Mesenchymal stem cell (in vitro differentiated cells and primary cell): ENCODE results near the gene AKR1D1.
A peak's percentile ranks its signal among the peaks of the same experiment; 100 is the strongest.
"Not testable (repeated sequence)": the region's sequence is repeated elsewhere in the genome, so short reads cannot be mapped to it uniquely, and the experiment has no call there.

Experiments
- DNase-seq: peaks from one replicate; pipeline ENCODE4 v3.0.0-alpha.2; 2013
- H2AFZ ChIP-seq: one replicate; pipeline ENCODE4 v1.6.1; 2013; ENCODE audit warnings: low read depth, mild to moderate bottlenecking, control low read depth, inconsistent platforms, low read length, moderate library complexity
- H2AK5ac ChIP-seq: 2 replicates; pipeline ENCODE4 v1.6.1; 2013; ENCODE audit warnings: low read length, moderate library complexity, mild to moderate bottlenecking, inconsistent platforms; ENCODE audit not compliant: severe bottlenecking
- H2BK120ac ChIP-seq: one replicate; pipeline ENCODE4 v1.6.1; 2013; ENCODE audit warnings: low read depth, mild to moderate bottlenecking, inconsistent platforms, low read length, moderate library complexity
- H2BK12ac ChIP-seq, 2 experiments: one replicate each; pipeline ENCODE4 v1.6.1; 2013; ENCODE audit warnings: inconsistent platforms in 2 of 2, low read length in 2 of 2, mild to moderate bottlenecking in 2 of 2, moderate library complexity in 2 of 2, control low read depth in 1 of 2
- H2BK15ac ChIP-seq: one replicate; pipeline ENCODE4 v1.6.1; 2013; ENCODE audit warnings: mild to moderate bottlenecking, low read depth, inconsistent platforms; ENCODE audit not compliant: poor library complexity, severe bottlenecking
- H2BK5ac ChIP-seq: 2 replicates; pipeline ENCODE4 v1.6.1; 2013; ENCODE audit warnings: low read depth, mild to moderate bottlenecking, low read length, control low read depth, inconsistent platforms; ENCODE audit not compliant: poor library complexity, severe bottlenecking
- H3K14ac ChIP-seq, 2 experiments: one replicate each; pipeline ENCODE4 v1.6.1; 2013; ENCODE audit warnings: inconsistent platforms in 2 of 2, low read length in 2 of 2, control low read depth in 1 of 2, mild to moderate bottlenecking in 1 of 2, moderate library complexity in 1 of 2
- H3K18ac ChIP-seq, 2 experiments: one replicate each; pipeline ENCODE4 v1.6.1; 2013; ENCODE audit warnings: inconsistent platforms in 2 of 2, low read length in 2 of 2, control low read depth in 1 of 2, low read depth in 1 of 2, mild to moderate bottlenecking in 1 of 2
- H3K23ac ChIP-seq, 2 experiments: one replicate each; pipeline ENCODE4 v1.6.1; 2013; ENCODE audit warnings: inconsistent platforms in 2 of 2, low read length in 2 of 2, mild to moderate bottlenecking in 2 of 2, moderate library complexity in 2 of 2, control low read depth in 1 of 2
- H3K27ac ChIP-seq: 2 replicates; pipeline ENCODE4 v1.5.1; 2013; ENCODE audit warnings: mild to moderate bottlenecking, moderate library complexity, low read length, control low read depth, inconsistent platforms; ENCODE audit not compliant: poor library complexity, severe bottlenecking
- H3K27me3 ChIP-seq, 2 experiments: 2 replicates each; pipeline versions ENCODE4 v1.6.1 to v1.7.0; 2013; ENCODE audit warnings: low read length in 2 of 2, mild to moderate bottlenecking in 2 of 2, moderate library complexity in 2 of 2, control low read depth in 1 of 2, inconsistent platforms in 1 of 2; ENCODE audit not compliant: control insufficient read depth in 1 of 2, insufficient read depth in 1 of 2
- H3K36me3 ChIP-seq, 2 experiments: 2 replicates each; pipeline versions ENCODE4 v1.6.1 to v1.7.0; 2013; ENCODE audit warnings: low read length in 2 of 2, control low read depth in 1 of 2, inconsistent platforms in 1 of 2, low read depth in 1 of 2, mild to moderate bottlenecking in 1 of 2; ENCODE audit not compliant: insufficient read depth in 2 of 2, control insufficient read depth in 1 of 2
- H3K4ac ChIP-seq, 2 experiments: one replicate each; pipeline ENCODE4 v1.6.1; 2013; ENCODE audit warnings: inconsistent platforms in 2 of 2, low read length in 2 of 2, mild to moderate bottlenecking in 2 of 2, moderate library complexity in 2 of 2, control low read depth in 1 of 2, low read depth in 1 of 2
- H3K4me1 ChIP-seq: 2 replicates; pipeline ENCODE4 v1.6.1; 2013; ENCODE audit warnings: low read depth, low read length, control low read depth; ENCODE audit not compliant: control insufficient read depth, insufficient read depth
- H3K4me2 ChIP-seq: 2 replicates; pipeline ENCODE4 v1.6.1; 2013; ENCODE audit warnings: low read length, mild to moderate bottlenecking, inconsistent platforms; ENCODE audit not compliant: poor library complexity, severe bottlenecking
- H3K4me3 ChIP-seq, 2 experiments: 2 replicates each; pipeline versions ENCODE4 v1.5.1 to v1.7.0; 2013; ENCODE audit warnings: low read length in 2 of 2, mild to moderate bottlenecking in 2 of 2, control low read depth in 1 of 2, low read depth in 1 of 2; ENCODE audit not compliant: insufficient read depth in 1 of 2
- H3K79me1 ChIP-seq: replicated peaks from 2 replicates; pipeline ENCODE4 v1.6.1; 2013; ENCODE audit warnings: mild to moderate bottlenecking, control low read depth, low read length, inconsistent platforms; ENCODE audit not compliant: poor library complexity, severe bottlenecking
- H3K9ac ChIP-seq: 2 replicates; pipeline ENCODE4 v1.7.0; 2013; ENCODE audit warnings: mild to moderate bottlenecking, low read length, moderate library complexity
- H3K9me3 ChIP-seq: 2 replicates; pipeline ENCODE4 v1.7.0; 2013; ENCODE audit warnings: mild to moderate bottlenecking, low read length; ENCODE audit not compliant: control insufficient read depth
- H4K8ac ChIP-seq: one replicate; pipeline ENCODE4 v1.6.1; 2013; ENCODE audit warnings: inconsistent platforms, mild to moderate bottlenecking, low read length, moderate library complexity
- H4K91ac ChIP-seq: one replicate; pipeline ENCODE4 v1.6.1; 2013; ENCODE audit warnings: mild to moderate bottlenecking, low read length, inconsistent platforms
- WGBS: methylation state at CpG from one replicate; pipeline ENCODE4 v1.1.7; 2013; ENCODE audit warnings: mixed read lengths; 5-methylcytosine and 5-hydroxymethylcytosine counted together

Gene AKR1D1

DNA sequence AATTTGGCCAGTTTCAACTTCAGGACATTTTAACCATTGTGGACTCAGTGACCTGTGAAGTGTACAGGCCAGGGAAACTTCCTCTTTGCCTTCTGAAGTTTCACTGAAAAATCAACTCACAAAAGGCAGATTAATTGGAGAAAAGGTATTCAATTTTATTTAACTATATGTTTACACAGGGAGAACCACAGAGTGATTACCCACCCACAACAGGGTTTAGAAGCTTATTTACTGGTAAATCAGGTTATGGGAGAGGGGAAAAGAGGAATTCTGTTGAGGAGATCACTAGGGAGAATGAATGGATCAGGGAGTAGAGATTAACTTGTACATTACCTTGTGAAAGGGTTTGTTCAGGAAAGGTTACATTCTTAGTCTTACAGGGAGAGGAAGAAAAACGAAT lies 1.7 kb upstream of the AKR1D1 start:
- Histone ChIP-seq H2BK15ac (no peak overlapping the region), H3K79me1 (no peaks in the 10 kb centered on the region), H4K8ac (no peak overlapping the region), H3K4me1 (peaks cover 2% of the 10 kb centered on the region), H4K91ac (no peak overlapping the region), H2BK120ac (no peak overlapping the region), H2BK12ac (no peak overlapping the region), H3K14ac (no peak overlapping the region), H2BK5ac (peak overlapping the region; percentile 15), H3K4me2 (no peak overlapping the region), H3K23ac (no peak overlapping the region), H3K27ac (no peak overlapping the region), H3K18ac (no peak overlapping the region), H3K9me3 (peaks cover 11% of the 10 kb centered on the region), H3K4ac (no peak overlapping the region), H3K27me3 (no peaks in the 10 kb centered on the region), H3K4me3 (no peak overlapping the region), H3K9ac (no peak overlapping the region), H3K36me3 (no peaks in the 10 kb centered on the region), H2AFZ (no peak overlapping the region), H2AK5ac (peak overlapping the region; percentile 47)
- DNase-seq = no peak
- 42% methylated on average over 1 of the region's 1 CpG for WGBS

GRCh38 chr7:138075350-138075749 lies 909 bp upstream of the AKR1D1 start:
- Histone ChIP-seq H3K23ac (no peak overlapping the region), H3K4me3 (no peak overlapping the region)
- 85% methylated on average over 3 of the region's 3 CpGs for WGBS

GRCh38 chr7:138075786-138076185 lies 473 bp upstream of the AKR1D1 start:
- H4K8ac ChIP-seq, H3K27ac ChIP-seq, H3K4me1 ChIP-seq, H3K36me3 ChIP-seq, H2BK12ac ChIP-seq, H2AK5ac ChIP-seq, H3K27me3 ChIP-seq, H2AFZ ChIP-seq, DNase-seq, H3K4me2 ChIP-seq, H4K91ac ChIP-seq, H2BK15ac ChIP-seq, H3K79me1 ChIP-seq, H2BK5ac ChIP-seq, H3K18ac ChIP-seq, H3K23ac ChIP-seq, H3K9ac ChIP-seq, H3K14ac ChIP-seq, H3K4me3 ChIP-seq, H2BK120ac ChIP-seq, H3K4ac ChIP-seq: not testable (repeated sequence)
- no CpG with 5 or more reads among the region's 1 CpG for WGBS
- peaks cover 11% of the 10 kb centered on the region for H3K9me3 ChIP-seq

More at GRCh38 chr7:138075350-138075749, 909 bp upstream of the AKR1D1 start:
- no peak for DNase-seq
- Histone ChIP-seq H3K4me1 (peaks cover 2% of the 10 kb centered on the region), H2BK5ac (no peak overlapping the region), H2BK12ac (no peak overlapping the region), H3K79me1 (no peaks in the 10 kb centered on the region), H2AK5ac (no peak overlapping the region), H3K4ac (no peak overlapping the region), H3K4me2 (no peak overlapping the region), H3K27me3 (no peaks in the 10 kb centered on the region), H3K9ac (no peak overlapping the region), H2AFZ (no peak overlapping the region), H2BK15ac (no peak overlapping the region), H2BK120ac (no peak overlapping the region), H3K18ac (no peak overlapping the region), H3K9me3 (peaks cover 11% of the 10 kb centered on the region), H3K27ac (no peak overlapping the region), H3K14ac (no peak overlapping the region), H3K36me3 (no peaks in the 10 kb centered on the region), H4K8ac (no peak overlapping the region), H4K91ac (no peak overlapping the region)

DNA sequence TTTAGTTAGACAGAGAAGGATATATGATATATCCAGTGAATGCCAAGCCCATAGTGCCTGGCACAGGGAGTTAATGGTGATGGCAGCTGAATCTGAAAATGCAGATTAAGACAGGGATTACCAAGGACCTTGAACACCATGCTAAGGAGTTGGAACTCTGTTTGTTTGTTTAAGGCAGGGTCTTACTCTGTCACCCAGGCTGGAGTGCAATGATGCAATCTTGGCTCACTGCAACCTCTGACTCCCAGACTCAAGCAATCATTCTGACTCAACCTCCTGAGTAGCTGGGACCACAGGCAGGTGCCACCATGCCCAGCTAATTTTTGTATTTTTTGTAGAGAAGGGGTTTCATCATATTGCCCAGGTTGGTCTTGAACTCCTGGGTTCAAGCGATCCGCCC lies 1.6 kb downstream of the AKR1D1 start:
- H3K18ac ChIP-seq = no peak overlapping the region
- H3K9ac ChIP-seq = no peak overlapping the region
- no peak overlapping the region for H2BK12ac ChIP-seq
- WGBS = 100% methylated on average over 2 of the region's 2 CpGs
- no peaks in the 10 kb centered on the region for H3K36me3 ChIP-seq
- peaks cover 2% of the 10 kb centered on the region for H3K4me1 ChIP-seq
- H2BK15ac ChIP-seq = no peak overlapping the region
- H2AFZ ChIP-seq = no peak overlapping the region
- peaks cover 11% of the 10 kb centered on the region for H3K9me3 ChIP-seq
- no peak for DNase-seq
- H4K8ac ChIP-seq = no peak overlapping the region
- no peak overlapping the region for H2AK5ac ChIP-seq
- no peak overlapping the region for H3K23ac ChIP-seq
- no peak overlapping the region for H3K4me2 ChIP-seq
- no peak overlapping the region for H3K14ac ChIP-seq
- H3K4ac ChIP-seq = no peak overlapping the region
- H3K4me3 ChIP-seq = no peak overlapping the region
- no peak overlapping the region for H2BK120ac ChIP-seq
- H4K91ac ChIP-seq = no peak overlapping the region
- H3K27me3 ChIP-seq = no peaks in the 10 kb centered on the region
- H2BK5ac ChIP-seq = no peak overlapping the region
- no peak overlapping the region for H3K27ac ChIP-seq
- H3K79me1 ChIP-seq = no peaks in the 10 kb centered on the region
